Hepatocyte (in vitro differentiated cells): ENCODE data around the gene FSHR. TPM values are rescaled to one million over a fixed set of nuclear protein-coding genes. Genes with fewer than 3 reads are reported as not detected.

Source experiments
- DNase-seq: peaks from one replicate; pipeline ENCODE4 v3.0.0-alpha.2; 2016; ENCODE audit warnings: low spot score
- H2AFZ ChIP-seq: fragments of 200-600 bp; sonication (generic); 2 replicates; pipeline ENCODE4 v1.6.0; 2016; ENCODE audit warnings: antibody characterized with exemption, mild to moderate bottlenecking
- H3K27ac ChIP-seq: fragments of 200-600 bp; sonication (generic); 2 replicates; pipeline ENCODE4 v1.5.1; 2016; ENCODE audit warnings: mild to moderate bottlenecking
- H3K27me3 ChIP-seq: fragments of 200-600 bp; sonication (generic); 2 replicates; pipeline ENCODE4 v1.6.1; 2016
- H3K36me3 ChIP-seq: fragments of 200-600 bp; sonication (generic); replicated peaks from 2 replicates; pipeline ENCODE4 v1.5.1; 2016; ENCODE audit warnings: low read depth; ENCODE audit not compliant: insufficient read depth
- H3K4me1 ChIP-seq: fragments of 200-600 bp; sonication (generic); 2 replicates; pipeline ENCODE4 v1.5.1; 2016; ENCODE audit warnings: mild to moderate bottlenecking, moderate library complexity; ENCODE audit not compliant: insufficient read depth
- H3K4me2 ChIP-seq: fragments of 200-600 bp; sonication (generic); 2 replicates; pipeline ENCODE4 v1.6.0; 2016
- H3K4me3 ChIP-seq: fragments of 200-600 bp; sonication (generic); 2 replicates; pipeline ENCODE4 v1.5.1; 2016; ENCODE audit warnings: mild to moderate bottlenecking
- H3K79me2 ChIP-seq: fragments of 200-600 bp; sonication (generic); 2 replicates; pipeline ENCODE4 v1.6.0; 2017; ENCODE audit warnings: mild to moderate bottlenecking
- H3K9me2 ChIP-seq: fragments of 200-600 bp; sonication (generic); replicated peaks from 2 replicates; pipeline ENCODE4 v1.6.0; 2017; ENCODE audit warnings: mild to moderate bottlenecking; ENCODE audit not compliant: insufficient read depth
- H3K9me3 ChIP-seq: fragments of 200-600 bp; sonication (generic); 2 replicates; pipeline ENCODE4 v1.5.1; 2016; ENCODE audit warnings: low read depth, mild to moderate bottlenecking
- H4K20me1 ChIP-seq: fragments of 200-600 bp; sonication (generic); 2 replicates; pipeline ENCODE4 v1.6.0; 2016; ENCODE audit warnings: mild to moderate bottlenecking; ENCODE audit not compliant: insufficient read depth, poor library complexity, severe bottlenecking
- CTCF ChIP-seq: fragments of 200-600 bp; sonication (generic); IDR thresholded peaks from 2 replicates; pipeline ENCODE4 v1.5.1; 2016; ENCODE audit warnings: antibody characterized with exemption, mild to moderate bottlenecking; ENCODE audit not compliant: poor library complexity
- EZH2 ChIP-seq: fragments of 200-600 bp; sonication (generic); IDR thresholded peaks from 2 replicates; pipeline ENCODE4 v1.6.1; 2016; ENCODE audit warnings: antibody characterized with exemption, mild to moderate bottlenecking, borderline replicate concordance
- EZH2phosphoT487 ChIP-seq: fragments of 200-600 bp; sonication (generic); IDR thresholded peaks from one replicate; pipeline ENCODE4 v1.6.1; 2018; ENCODE audit warnings: antibody characterized with exemption, mild to moderate bottlenecking, low read depth, moderate library complexity; ENCODE audit not compliant: unreplicated experiment, severe bottlenecking
- WGBS: methylation state at CpG from one replicate; pipeline ENCODE4 v1.1.6; 2016; ENCODE audit warnings: low lambda C conversion rate; ENCODE audit errors: missing lambda C conversion rate; 5-methylcytosine and 5-hydroxymethylcytosine counted together
- polyA plus RNA-seq: library from polyadenylated mRNA; unstranded; fragments of >200 nt; fragmentation: Nextera tagmentation; extraction: Ambion mirVana; gene quantifications from 2 replicates; pipeline ENCODE4 v1.2.1, GENCODE V29; 2016
- total RNA-seq: library from RNA; depleted of rRNA; stranded (reverse); fragments of >200 nt; gene quantifications from 2 replicates; pipeline ENCODE4 v1.2.3, GENCODE V29; 2014

The FSHR gene
- total and polyA plus RNA-seq, 2 experiments from 2014 or later = 0.20 to 0.40 TPM

- H3K4me1 ChIP-seq = no peaks in the 10 kb centered on the region
- no peak overlapping the region for H3K4me2 ChIP-seq
- no peak for DNase-seq
- H3K9me3 ChIP-seq = no peaks in the 10 kb centered on the region
- H3K4me3 ChIP-seq = no peak overlapping the region
- no peaks in the 10 kb centered on the region for H3K9me2 ChIP-seq
- H3K27me3 ChIP-seq = no peaks in the 10 kb centered on the region
- H3K79me2 ChIP-seq = no peaks in the 10 kb centered on the region
- H3K27ac ChIP-seq = no peak overlapping the region
- no peaks in the 10 kb centered on the region for H3K36me3 ChIP-seq
- 70% methylated on average over 2 of the region's 2 CpGs for WGBS
- H2AFZ ChIP-seq = no peak overlapping the region
- H4K20me1 ChIP-seq = no peaks in the 10 kb centered on the region
- no peak for TF ChIP-seq EZH2phosphoT487
- TF ChIP-seq CTCF = no peak
- TF ChIP-seq EZH2 = no peak
These were observed 86.3 kb downstream of the FSHR start for GRCh38 chr2:49067971-49068370.

- no peak for DNase-seq
- WGBS = 84% methylated on average over 2 of the region's 2 CpGs
These were observed 101.2 kb downstream of the FSHR start for GRCh38 chr2:49053156-49053555.

GRCh38 chr2:49050265-49050664 is 104.0 kb downstream of the FSHR start:
- H3K4me2 ChIP-seq = no peak overlapping the region
- no peak for DNase-seq
- TF ChIP-seq CTCF (no peak), EZH2 (no peak), EZH2phosphoT487 (no peak)
- H3K9me3 ChIP-seq = no peaks in the 10 kb centered on the region
- no peaks in the 10 kb centered on the region for H4K20me1 ChIP-seq
- no peak overlapping the region for H3K4me3 ChIP-seq
- H2AFZ ChIP-seq = no peak overlapping the region
- no peak overlapping the region for H3K27ac ChIP-seq
- H3K36me3 ChIP-seq = no peaks in the 10 kb centered on the region
- H3K4me1 ChIP-seq = peaks cover under 1% of the 10 kb centered on the region
- no peaks in the 10 kb centered on the region for H3K79me2 ChIP-seq
- no peaks in the 10 kb centered on the region for H3K9me2 ChIP-seq
- peaks cover 4% of the 10 kb centered on the region for H3K27me3 ChIP-seq

More at GRCh38 chr2:49053156-49053555, 101.2 kb downstream of the FSHR start:
- Histone ChIP-seq H3K27ac (no peak overlapping the region), H3K27me3 (no peaks in the 10 kb centered on the region), H3K4me1 (no peaks in the 10 kb centered on the region), H3K9me2 (no peaks in the 10 kb centered on the region), H3K36me3 (no peaks in the 10 kb centered on the region), H3K79me2 (no peaks in the 10 kb centered on the region), H4K20me1 (no peaks in the 10 kb centered on the region), H3K4me3 (no peak overlapping the region), H3K9me3 (peaks cover 4% of the 10 kb centered on the region), H2AFZ (no peak overlapping the region), H3K4me2 (no peak overlapping the region)
- TF ChIP-seq EZH2 (no peak), EZH2phosphoT487 (no peak), CTCF (no peak)

- TF ChIP-seq CTCF = no peak
- no peak for TF ChIP-seq EZH2
- no peak for TF ChIP-seq EZH2phosphoT487
- Histone ChIP-seq H4K20me1 (no peaks in the 10 kb centered on the region), H3K4me3 (no peak overlapping the region), H2AFZ (no peak overlapping the region), H3K36me3 (no peaks in the 10 kb centered on the region), H3K27ac (no peak overlapping the region), H3K4me2 (no peak overlapping the region), H3K27me3 (peaks cover 4% of the 10 kb centered on the region), H3K9me3 (no peaks in the 10 kb centered on the region), H3K9me2 (no peaks in the 10 kb centered on the region), H3K79me2 (no peaks in the 10 kb centered on the region), H3K4me1 (peaks cover 4% of the 10 kb centered on the region)
- WGBS = 46% methylated on average over 1 of the region's 1 CpG
- DNase-seq = no peak
These were observed 105.2 kb downstream of the FSHR start for GRCh38 chr2:49049161-49049560.
